Heart left ventricle (tissue), 13 donors: Measurements from ENCODE around the gene TKFC.

ENCODE experiments used
- CTCF ChIP-seq, 12 donors: fragments of 200-600 bp; sonication (generic) in 4 of 12; IDR thresholded peaks; one replicate each; pipeline versions ENCODE4 v1.5.0 to v1.8.0; 2018 to 2022; ENCODE audit warnings: antibody characterized with exemption in 12 of 12, mild to moderate bottlenecking in 5 of 12
- POLR2A ChIP-seq, 2 donors: fragments of 450-650 bp; IDR thresholded peaks; one replicate each; pipeline ENCODE4 v1.6.1; 2017; ENCODE audit warnings: antibody characterized with exemption in 2 of 2, mild to moderate bottlenecking in 2 of 2, moderate library complexity in 2 of 2
- donor health status: ischemic (EF 13 %, LVEDD 7.1; RV severe dilation, severe dysfunction).
- donor health status: DM: no; HTN: yes; CAD: no.
- donor health status: DM: no; HTN: no; CAD: no.
- donor health status: ischemic (EF 25% LVEDD 6.9; RV normal size, moderate dysfunction).
- donor health status: ischemic (EF 25% LVEDD 5.7; RV mildly dilated, moderate dysfunction).
- donor health status: ischemic (EF 35%, LVEDD 5.7; RV mildly dilated, moderate dysfunction).
- donor health status: nonischemic (EF 11% LVEDD 7.7; RV severe dilation, severe dysfunction).
- donor health status: DM: yes; HTN: yes; CAD: no.
- donor health status: PGD.
- donor health status: ischemic (EF 29% LVEDD 5.4; RV normal size, mild dysfunction).
- donor health status: nonischemic (EF 23%, LVEDD 6.1; RV moderate dilation, normal function).

- TF ChIP-seq POLR2A (IDR thresholded peaks at IDR 0.05) (no peak), CTCF (IDR thresholded peaks at IDR 0.05) (no peak)
Observed at GRCh38 chr11:61343792-61344745, 11.0 kb downstream of the TKFC start.
